DOHH2 (cell line): ENCODE results near the gene ADAP1.

ENCODE experiments used
- EZH2phosphoT487 ChIP-seq: fragments of 200-600 bp; sonication (generic); IDR thresholded peaks from 2 replicates; pipeline ENCODE4 v1.6.1; 2017; ENCODE audit warnings: borderline replicate concordance, mild to moderate bottlenecking, antibody characterized with exemption, low read length, moderate library complexity, mixed read lengths
- TF ChIP-seq, protein P1 (sequence below): fragments of 200-600 bp; sonication (generic); IDR thresholded peaks from one replicate; pipeline ENCODE4 v1.5.1; 2014; ENCODE audit warnings: antibody characterized with exemption, mild to moderate bottlenecking, low read depth, low read length; ENCODE audit not compliant: poor library complexity, severe bottlenecking

DNA sequence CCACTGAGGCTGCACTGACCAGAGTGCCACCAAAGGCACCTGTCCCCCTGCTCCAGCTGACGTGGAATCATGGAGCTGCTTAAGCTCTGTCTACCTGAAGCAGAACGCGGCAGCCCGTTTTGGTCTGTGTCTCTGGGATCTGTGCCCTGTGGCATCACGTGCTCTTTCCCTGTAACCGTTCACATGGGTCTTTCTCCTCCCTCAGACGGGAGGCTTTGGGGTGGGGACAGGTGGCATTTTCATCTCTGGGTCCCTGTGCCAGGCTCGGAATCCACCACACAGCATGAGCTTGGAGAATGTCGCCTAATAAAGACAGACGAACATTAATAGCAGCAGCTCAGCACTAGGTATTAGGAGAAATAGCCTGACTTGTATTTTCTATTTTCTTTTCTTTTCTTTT is 1.6 kb upstream of the ADAP1 start:
- TF ChIP-seq, protein P1, sequence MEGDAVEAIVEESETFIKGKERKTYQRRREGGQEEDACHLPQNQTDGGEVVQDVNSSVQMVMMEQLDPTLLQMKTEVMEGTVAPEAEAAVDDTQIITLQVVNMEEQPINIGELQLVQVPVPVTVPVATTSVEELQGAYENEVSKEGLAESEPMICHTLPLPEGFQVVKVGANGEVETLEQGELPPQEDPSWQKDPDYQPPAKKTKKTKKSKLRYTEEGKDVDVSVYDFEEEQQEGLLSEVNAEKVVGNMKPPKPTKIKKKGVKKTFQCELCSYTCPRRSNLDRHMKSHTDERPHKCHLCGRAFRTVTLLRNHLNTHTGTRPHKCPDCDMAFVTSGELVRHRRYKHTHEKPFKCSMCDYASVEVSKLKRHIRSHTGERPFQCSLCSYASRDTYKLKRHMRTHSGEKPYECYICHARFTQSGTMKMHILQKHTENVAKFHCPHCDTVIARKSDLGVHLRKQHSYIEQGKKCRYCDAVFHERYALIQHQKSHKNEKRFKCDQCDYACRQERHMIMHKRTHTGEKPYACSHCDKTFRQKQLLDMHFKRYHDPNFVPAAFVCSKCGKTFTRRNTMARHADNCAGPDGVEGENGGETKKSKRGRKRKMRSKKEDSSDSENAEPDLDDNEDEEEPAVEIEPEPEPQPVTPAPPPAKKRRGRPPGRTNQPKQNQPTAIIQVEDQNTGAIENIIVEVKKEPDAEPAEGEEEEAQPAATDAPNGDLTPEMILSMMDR: no peak
- TF ChIP-seq EZH2phosphoT487: no peak
